Limb (tissue), 2 donors: ENCODE measurements around the gene RASA3.
"Not testable (repeated sequence)": the region's sequence is repeated elsewhere in the genome, so short reads cannot be mapped to it uniquely, and the experiment has no call there.

Experiments
- DNase-seq, 2 donors: peaks; one replicate each; pipeline ENCODE4 v3.0.0-alpha.2; 2016; ENCODE audit errors: extremely low spot score in 2 of 2

Gene RASA3

DNA sequence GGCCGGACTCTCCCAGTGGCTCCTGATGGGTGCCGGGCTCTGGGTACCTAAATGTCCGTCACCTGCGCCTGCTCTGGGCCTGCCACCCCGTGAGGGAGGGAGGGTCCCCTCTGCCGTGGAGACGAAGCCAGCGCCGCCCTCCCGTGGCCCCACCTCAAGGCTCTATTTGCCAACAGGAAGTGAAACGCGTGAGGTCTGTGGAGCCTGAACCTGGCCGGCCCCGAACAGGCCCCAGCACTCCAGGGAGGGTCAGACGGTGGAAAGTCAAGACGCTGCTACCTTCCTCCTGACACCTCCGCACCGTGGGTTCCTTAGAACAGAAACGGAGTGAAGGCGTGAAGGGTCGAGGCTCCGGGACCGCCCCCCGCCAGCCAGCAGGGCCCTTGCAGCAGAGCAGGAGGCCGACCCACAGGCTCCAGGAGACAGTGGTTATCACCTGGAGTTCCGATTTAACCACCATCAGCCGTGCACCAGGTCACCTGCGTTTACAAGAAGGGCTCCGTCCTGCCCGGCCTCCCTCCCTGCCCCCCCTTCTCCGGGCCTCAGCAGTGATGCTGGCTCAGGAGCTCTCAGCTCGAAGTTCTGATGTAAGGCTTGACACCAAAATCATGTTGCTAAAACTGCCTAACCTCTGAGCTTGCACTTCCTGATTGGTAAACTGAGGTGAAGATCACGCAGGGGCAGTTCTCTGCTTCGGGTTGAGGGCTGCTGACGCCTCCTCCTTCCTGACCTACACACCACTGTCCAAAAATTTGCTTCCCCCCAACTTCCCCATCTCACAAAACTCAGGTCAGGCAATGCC lies 107.6 kb downstream of the RASA3 start:
- DNase-seq: no peak

DNA sequence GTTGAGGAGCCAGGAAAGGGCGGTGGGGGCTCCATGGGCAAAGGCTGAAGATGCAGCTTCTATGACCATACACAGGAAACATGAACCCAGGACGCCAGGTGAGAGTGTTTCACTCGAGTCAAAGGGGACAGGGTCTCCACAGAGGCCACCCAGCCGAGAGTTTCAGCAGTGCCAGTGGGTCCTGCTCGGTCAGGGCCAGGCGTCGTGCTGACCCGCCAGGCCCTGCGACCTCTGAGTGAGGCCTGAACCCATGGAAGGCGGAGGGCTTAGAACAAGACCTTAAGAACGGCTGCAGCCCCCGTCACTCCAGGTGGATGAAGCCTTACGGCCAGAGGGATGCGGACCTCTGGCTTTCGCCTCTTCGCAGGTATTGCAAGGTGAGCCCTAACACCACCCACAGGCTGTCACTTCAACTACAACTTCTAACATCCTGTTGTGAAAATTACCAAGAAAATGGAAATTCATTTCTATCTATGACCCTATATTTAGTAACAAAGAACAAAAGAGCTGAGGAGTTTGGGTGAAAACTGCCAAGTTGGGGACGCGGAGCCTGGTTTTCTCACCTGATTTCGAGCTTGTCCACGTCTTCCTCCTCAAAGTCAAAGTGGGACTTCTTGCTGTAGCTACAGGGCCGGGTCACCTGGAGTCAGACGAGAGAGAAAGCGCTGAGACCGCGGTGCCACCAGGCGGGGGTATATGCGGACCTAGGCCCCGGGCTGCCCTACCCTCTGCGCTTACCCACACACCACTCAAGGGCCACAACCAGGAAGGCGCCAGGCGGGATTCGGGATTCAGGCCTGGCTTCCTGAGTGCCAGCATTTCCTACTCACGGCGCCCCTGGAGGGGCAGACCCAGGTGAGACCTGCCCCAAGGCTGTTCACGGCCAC lies 108.5 kb downstream of the RASA3 start:
- DNase-seq: no peak

DNA sequence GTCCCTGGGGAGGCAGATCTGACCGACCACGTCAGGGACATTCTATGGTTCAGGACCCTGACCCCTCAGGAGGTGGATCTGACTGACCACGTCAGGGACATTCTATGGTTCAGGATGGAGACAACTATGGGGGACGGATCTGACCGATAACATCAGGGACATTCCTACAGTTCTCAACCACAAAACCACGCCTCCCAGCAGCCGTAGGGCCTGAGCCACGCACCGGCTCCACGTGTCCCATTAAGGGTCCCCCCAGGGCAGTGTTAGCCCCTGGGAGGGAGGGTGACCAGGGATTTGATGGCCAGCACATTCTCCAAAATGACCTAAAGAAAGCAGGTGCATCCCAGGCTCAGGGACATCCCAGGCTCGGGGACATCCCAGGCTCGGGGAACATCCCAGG lies 109.5 kb downstream of the RASA3 start:
- no peak for DNase-seq

DNA sequence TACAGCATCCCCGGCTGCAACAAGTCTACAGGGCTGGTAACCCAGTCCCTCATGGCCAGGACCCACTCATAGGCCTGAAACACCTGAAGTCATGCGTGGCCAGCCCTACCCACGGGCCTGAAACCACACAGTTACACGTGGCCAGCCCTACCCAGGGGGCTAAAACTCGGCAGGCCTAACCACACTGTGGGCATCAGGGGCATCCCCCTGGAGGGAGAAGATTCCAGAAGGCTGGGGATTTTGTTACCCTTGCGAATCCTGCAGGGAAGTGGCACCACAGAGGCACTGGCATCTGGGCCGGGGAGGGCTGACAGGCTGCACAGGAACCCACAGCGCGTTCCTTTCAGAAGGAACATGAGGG lies 110.1 kb downstream of the RASA3 start:
- DNase-seq: no peak

DNA sequence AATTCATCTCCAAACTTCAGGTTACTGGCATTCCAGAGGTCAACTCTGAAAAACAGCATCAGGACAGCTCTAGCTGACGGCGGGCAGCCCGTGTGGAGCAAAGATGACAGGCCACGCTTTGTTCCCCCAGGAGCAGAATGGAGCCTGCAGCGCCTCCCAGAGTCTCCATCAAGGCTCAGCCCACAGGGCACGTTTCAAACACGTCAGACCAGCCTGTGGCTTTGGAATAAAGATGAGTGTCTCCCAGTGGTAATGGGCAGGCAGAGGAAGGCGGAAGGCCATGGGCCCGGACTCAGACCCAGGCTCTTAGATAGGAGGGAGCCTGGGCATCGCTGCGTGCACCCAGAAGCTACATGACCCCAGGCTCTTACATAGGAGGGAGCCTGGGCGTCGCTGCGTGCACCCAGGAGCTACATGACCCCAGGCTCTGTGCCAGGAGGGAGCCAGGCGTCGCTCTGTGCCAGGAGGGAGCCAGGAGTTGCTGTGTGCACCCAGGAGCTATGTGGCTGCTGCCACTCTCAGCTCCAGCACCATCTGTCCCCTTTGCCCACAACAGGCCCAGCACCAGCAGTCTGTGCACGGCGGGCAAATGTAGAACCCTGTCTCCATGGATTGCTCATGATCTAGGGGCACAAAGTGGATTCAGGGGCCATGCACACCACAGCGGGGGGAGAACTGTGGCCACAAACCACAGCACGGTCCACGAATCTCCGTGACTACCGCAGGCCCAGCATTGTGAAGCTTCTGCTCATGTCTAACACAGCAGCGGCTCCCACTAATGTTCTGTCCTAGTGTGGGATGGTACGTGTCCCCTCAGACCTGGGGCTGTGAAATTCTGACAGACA lies 110.7 kb downstream of the RASA3 start:
- no peak for DNase-seq

DNA sequence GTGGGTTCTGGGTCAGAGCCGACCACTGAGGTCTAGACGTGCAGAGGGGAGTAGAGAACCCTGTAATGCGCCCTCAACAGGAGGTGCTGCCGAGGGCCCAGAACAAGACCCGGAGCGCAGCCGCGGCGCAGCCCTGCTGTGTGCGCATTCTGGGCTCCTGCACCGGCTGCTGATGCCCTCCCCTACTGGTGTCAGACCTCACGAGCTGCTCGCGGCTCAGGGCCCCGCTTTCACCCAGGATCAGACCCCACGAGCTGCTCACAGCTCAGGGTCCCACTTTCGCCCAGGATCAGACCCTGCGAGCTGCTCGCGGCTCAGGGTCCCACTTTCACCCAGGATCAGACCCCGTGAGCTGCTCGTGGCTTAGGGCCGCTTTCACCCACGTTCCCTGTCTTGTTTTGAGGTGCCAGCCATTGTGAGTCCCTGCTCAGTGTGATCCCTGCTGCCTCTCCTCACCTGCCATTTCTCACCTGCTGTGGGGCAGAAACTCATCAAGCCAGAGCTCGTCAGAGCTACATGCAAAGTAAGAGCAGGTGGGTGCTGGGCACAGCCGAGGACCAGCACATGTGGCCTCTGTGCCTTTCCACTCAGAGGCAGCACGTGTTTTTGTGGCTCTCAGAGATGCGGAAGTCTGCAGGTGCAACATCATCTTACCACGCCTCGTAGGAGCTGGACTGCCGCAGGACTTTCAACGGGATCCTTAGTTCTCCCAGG lies 111.5 kb downstream of the RASA3 start:
- DNase-seq: no peak

DNA sequence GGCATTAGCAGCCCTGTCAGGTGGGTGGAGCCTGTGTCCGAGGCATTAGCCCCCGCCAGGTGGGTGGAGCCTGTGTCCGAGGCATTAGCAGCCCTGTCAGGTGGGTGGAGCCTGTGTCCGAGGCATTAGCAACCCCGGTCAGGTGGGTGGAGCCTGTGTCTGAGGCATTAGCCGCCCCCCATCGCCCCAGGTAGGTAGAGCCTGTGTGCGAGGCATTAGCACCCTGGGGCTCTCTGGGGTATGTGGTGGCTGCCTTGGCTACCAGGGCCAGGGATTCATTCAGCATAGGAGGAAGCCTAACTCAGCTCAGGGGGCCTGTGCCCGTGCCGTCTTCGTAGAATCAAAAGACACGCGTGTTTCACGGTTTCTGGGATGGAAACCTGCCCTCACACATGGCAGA lies 112.3 kb downstream of the RASA3 start:
- DNase-seq: not testable (repeated sequence)

DNA sequence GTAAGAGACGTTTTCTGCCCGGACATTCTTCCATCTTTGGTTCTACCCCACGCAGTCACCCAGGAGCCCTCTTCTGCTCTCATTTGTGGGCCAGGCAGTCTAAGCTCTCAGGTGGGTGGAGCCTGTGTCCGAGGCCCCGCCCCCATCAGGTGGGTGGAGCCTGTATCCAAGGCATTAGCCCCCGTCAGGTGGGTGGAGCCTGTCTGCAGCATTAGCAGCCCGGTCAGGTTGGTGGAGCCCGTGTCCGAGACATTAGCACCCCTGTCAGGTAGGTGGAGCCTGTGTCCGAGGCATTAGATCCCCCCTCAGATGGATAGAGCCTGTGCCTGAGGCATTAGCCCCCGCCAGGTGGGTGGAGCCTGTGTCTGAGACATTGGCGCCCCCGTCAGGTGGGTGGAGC lies 113.1 kb downstream of the RASA3 start:
- no peak for DNase-seq

DNA sequence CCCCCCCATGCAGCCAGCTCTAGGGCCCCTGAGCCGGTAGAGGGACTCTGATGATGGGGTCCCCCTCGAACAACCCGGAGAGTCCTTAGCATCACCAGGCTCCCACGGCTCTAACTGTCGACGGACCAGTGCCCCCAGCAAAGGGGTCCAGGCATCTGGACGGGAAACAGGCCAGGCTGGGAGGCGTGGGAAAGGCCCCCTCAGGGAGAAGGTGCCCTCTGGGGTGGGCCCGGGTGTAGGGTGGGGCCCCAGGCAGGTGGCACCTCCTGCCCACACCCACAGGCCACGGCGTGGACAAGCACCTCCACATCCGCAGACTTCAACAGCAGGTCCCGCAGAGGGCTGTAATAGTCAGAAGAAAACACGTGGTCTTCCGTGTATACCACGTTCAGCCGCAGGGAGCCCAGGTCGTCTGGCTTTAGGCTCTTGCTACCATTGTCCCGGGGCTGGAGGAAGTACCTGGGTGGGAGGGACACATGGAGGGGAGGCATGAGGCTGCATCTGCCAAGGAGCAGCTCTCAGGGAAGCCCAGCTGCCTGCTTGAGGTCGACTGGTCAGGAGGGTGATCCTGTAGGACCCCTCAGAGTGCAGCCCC lies 113.9 kb downstream of the RASA3 start:
- no peak for DNase-seq

DNA sequence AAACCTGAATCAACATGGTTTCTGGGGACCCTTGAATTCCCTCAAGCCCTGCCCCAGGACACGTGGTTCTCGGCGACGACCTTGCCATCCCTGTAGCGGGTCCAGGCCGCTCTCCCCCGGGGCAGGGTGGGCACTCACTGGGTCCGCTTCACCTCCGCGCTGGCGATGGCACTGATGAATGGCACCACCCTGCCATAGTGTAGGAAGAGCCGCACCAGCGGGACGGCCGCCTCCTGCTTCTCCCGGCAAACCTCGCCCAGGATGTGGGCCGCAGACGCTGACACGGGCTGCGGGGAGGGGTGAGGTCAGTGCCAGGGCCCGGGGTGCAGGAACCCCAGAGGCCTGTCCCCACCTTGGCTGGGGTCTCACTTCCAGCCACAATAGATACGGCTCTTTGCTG lies 114.5 kb downstream of the RASA3 start:
- DNase-seq: no peak

DNA sequence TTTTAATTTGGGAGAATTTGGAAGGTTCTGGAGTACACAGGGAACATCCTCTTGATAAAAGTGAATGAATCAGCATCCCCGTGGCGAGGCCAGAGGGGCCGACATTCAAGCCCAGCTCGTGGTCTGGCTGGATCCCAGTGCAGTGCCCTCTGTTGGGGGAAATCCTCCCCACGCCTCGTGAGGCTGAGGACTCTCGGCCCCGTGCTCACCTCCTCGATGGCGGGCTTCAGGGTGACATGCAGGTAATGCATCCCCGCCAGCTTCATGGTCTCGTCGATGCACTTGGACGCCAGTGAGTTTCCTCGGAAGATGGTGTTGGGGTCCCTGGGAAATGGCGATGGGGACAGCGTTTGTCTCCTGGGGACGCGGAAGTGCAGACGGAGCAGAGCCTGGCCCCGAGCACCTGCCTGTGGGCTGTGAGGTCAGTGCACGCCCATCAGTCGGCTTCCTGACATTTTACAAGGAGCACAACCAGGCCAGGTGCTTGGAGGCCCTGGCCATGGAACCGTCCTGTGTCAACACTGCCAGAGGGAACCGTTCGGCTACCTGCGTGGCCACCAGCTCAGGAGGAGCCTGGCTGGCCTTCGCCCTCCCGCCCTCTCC lies 115.3 kb downstream of the RASA3 start:
- DNase-seq: no peak

DNA sequence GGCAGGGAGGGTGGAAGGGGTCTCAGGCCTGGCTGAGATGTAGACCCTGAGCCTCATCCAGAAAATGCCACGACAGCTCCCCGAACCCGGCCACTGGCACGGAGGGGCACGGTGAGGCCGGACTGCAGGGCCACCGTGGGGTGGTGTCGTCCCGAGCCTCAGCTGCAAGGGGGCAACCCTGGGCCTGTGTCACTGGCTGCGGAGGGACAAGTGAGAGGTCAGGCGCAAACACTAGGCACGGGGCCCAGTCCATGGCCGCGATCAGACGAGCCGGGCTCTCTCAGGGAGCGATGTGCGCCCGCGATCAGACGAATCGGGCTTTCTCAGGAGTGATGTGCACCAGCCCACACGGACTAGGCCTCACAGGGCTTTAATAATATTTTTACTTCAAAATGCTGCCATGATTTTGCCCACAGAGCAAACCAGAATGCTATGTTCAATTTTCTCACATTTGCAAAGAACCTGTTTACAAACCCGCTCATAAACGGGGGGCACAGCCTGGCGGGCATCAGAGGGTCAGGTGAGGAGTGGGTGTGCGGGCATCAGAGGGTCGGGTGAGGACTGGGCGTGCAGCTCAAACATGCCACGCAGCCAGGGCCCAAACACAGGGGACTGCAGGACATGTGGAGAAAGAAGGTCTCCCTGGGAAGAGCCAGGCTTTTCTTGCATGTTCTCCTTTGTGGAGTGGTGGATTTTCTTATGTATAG lies 115.9 kb downstream of the RASA3 start:
- no peak for DNase-seq

DNA sequence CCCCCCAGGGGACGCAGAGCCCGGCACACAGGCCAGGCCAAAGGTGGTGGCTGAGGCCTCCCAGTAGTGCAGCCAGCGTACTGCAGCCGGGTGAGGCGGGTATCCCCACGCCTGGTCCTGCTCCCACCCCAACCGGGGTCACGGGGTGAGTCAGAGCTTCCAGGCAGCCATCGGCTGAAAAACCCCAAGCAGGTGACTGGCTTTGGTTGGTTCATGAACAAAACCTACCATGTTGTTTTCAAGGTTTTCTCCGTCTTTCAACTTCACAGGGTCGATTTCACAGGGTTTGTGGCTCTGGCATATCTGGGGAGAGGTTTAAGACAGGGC lies 116.5 kb downstream of the RASA3 start:
- DNase-seq: no peak

DNA sequence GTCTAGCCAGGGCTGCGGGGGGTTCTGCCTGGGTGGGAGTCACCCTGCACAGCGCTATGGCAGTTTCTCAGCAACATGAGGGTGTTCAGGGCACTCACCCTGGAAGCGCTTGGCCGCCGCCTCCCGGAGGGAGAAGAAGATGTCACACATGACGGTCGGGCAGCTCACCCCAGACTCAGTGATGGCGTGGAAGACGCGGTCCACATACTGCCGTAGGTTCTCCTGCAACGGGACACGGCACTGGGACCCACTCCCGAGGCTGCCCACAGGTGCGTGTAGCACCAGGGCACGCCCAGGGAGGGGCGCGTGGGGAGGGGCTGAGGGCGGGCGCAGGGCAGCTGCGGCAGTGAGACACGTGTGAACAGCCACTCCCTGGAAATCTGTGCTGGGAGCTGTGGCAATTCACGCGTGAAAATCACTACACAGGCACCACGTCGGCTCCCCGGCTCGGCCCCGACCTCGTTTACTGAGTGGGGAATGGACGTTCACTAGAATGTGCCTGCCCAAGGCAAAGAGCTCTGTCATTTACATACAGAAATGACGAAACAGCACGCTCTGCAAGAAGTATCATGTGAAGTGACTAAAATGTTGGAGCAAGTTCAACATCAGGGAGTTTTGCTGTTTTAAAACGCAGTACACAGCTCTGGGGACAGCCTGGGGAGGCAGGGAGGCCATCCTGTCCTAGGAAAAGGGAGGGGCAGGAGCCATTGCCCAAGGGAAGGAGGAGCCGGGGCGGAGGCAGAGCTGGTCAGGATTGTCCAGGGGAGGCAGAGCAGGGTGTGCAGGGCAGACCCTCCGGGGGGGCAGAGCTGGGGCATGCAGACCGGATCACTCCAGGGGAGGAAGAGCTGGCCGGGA lies 117.1 kb downstream of the RASA3 start:
- no peak for DNase-seq

DNA sequence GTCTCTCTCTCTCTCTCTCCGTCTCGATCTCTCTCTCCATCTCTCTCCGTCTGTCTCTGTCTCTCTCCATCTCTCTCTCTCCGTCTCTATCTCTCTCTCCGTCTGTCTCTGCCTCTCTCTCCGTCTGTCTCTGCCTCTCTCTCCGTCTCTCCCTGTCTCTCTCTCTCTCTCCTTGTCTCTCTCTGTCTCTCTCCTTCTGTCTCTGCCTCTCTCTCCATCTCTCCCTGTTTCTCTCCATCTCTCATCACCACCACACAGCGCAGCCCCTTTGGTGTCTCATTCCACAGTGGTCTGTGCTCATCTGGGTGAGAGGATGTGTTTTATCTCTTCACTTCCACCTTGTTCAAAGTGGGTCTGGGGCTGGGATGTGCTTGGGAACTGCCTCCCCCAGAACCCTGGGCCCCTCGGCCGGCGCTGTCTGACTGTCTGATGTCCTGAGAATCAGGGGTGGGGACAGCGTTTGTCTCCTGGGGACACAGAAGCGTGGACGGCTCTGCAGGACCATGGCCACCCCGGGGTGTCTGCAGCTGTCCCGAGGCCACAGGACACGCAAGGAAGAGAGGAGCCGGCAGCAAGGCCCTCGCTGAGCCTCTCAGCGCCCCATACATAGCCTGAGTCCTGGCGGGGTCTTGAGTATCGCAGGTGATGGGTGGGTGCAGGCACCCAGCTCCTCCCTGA lies 118.3 kb downstream of the RASA3 start:
- no peak for DNase-seq

DNA sequence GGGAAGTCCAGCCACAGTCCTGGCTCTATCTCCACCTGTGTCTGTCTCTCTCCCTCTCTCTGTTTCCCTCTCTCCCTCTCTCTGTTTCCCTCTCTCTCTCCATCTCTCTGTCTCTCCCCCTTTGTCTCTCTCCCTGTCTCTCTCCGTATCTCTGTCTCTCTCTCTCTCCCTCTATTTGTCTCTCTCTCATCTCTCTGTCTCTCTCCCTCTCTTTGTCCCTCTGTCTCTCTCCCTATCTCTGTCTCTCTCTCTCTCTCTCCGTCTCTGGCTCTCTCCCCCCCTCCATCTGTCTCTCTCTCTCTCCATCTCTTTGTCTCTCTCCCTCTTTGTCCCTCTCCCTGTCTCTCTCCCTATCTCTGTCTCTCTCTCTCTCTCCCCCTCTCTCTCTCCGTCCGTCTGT lies 119.1 kb downstream of the RASA3 start:
- no peak for DNase-seq

DNA sequence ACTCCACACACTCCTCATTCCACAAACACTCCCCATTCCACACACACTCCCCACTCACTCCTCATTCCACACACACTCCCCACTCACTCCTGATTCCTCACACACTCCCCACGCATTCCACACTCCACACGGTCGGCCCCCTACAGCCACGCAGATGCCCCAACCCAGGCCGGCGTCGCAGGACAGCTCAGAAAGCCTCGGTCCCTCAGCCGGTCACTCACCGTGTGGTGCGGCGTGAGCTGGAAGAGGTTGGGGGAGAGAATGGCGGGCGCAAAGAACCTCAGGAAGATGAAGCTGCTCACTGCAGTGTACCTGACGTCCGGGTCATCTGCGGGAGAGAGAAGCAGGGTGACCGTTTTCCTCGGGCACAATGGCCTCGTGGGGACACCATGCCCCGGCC lies 119.5 kb downstream of the RASA3 start:
- DNase-seq: no peak

DNA sequence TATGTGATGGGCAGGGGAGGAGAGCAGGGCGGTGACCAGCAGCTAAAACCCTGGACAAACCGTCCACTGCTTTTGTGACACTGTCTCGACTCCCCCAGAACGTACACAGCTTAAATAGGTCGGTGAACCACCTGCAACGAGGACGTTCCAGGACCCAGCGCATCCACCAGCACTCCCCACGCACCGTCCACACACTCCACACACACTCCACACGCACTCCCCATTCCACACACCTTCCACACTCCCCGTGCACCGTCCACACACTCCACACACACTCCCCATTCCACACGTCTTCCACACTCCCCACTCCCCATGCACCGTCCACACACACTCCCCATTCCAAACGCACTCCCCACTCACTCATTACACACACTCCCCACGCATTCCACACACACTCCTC lies 120.3 kb downstream of the RASA3 start:
- no peak for DNase-seq

DNA sequence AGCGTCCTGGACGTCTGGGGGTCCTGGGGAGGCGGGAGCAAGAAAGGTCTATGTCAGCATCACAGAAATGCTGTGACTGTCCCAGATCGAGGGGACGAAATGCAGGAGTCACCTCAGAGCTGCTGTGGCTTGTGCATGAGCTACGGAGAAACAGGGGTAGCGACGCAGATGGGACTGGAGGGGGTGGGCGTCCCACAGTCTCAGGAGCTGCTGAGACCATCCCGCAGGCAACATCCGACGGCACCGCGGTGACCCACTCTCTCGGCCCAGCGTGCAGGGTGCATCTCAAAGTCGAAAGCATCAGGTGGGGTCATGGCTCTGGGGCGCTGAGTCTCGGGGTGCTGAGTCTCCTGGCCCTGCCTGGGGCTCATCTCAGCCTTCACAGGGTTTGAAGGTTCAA lies 121.2 kb downstream of the RASA3 start:
- DNase-seq: no peak
